Prostate gland (tissue), 2 donors: ENCODE data around the gene CDYL. TPM values are rescaled to one million over a fixed set of nuclear protein-coding genes. Genes with fewer than 3 reads are reported as not detected.
"Not testable (repeated sequence)": the region's sequence is repeated elsewhere in the genome, so short reads cannot be mapped to it uniquely, and the experiment has no call there.

Source experiments
- DNase-seq: peaks from one replicate; pipeline ENCODE4 v3.0.0-alpha.2; 2019; ENCODE audit warnings: low spot score
- H3K27ac ChIP-seq, 2 donors: fragments of 200-600 bp; sonication (generic); 2 replicates each; pipeline ENCODE4 v1.5.1; 2017 to 2019
- H3K27me3 ChIP-seq: fragments of 200-600 bp; sonication (generic); replicated peaks from 2 replicates; pipeline ENCODE4 v1.5.1; 2019; ENCODE audit not compliant: insufficient read depth
- H3K36me3 ChIP-seq, 2 donors: fragments of 200-600 bp; sonication (generic); 1 replicate in 1 of 2; 2 replicates in 1 of 2; pipeline versions ENCODE4 v1.5.1 to v1.8.1; 2017 to 2019
- H3K4me1 ChIP-seq: fragments of 200-600 bp; sonication (generic); replicated peaks from 2 replicates; pipeline ENCODE4 v1.5.1; 2019
- H3K4me3 ChIP-seq, 2 donors: fragments of 200-600 bp; sonication (generic); 2 replicates each; pipeline ENCODE4 v1.5.1; 2017 to 2019
- H3K9me3 ChIP-seq: fragments of 200-600 bp; sonication (generic); 2 replicates; pipeline ENCODE4 v1.5.1; 2017
- CTCF ChIP-seq, 4 experiments: fragments of 200-600 bp in 2 of 4; fragments of 450-650 bp in 2 of 4; sonication (generic) in 2 of 4; IDR thresholded peaks; 1 replicate in 3 of 4; 2 replicates in 1 of 4; pipeline ENCODE4 v1.5.1; 2016 to 2019; ENCODE audit warnings: antibody characterized with exemption in 4 of 4, mild to moderate bottlenecking in 2 of 4, moderate library complexity in 2 of 4
- POLR2A ChIP-seq: fragments of 450-650 bp; IDR thresholded peaks from one replicate; pipeline ENCODE4 v1.6.1; 2016; ENCODE audit warnings: antibody characterized with exemption, mild to moderate bottlenecking
- POLR2AphosphoS5 ChIP-seq: sonication (generic); formaldehyde crosslinking; IDR thresholded peaks from one replicate; pipeline ENCODE4 v1.6.1; 2017; ENCODE audit warnings: antibody characterized with exemption
- WGBS: methylation state at CpG from one replicate; pipeline ENCODE4 v1.1.5; 2018; 5-methylcytosine and 5-hydroxymethylcytosine counted together
- intact Hi-C: fragments of 100-400 bp; cut with DNase I; formaldehyde crosslinking; loops from one replicate; pipeline ENCODE4 v1.14.2; 2022
- total RNA-seq, 2 donors: library from RNA; depleted of rRNA; stranded (reverse); fragments of >200 nt; gene quantifications; one replicate each; pipeline ENCODE4 v1.1.0, GENCODE V29; 2016

CDYL gene
- total RNA-seq, 2 donors from 2014 or later, result 28.1 to 54.5 TPM

- 81% methylated on average over 1 of the region's 1 CpG for WGBS
- Histone ChIP-seq H3K4me1 (no peaks in the 10 kb centered on the region), H3K9me3 (no peaks in the 10 kb centered on the region)
Observed at GRCh38 chr6:4819706-4820283, 43.6 kb downstream of the CDYL start.

GRCh38 chr6:4820704-4821276 is 44.6 kb downstream of the CDYL start:
- 93% methylated on average over 5 of the region's 5 CpGs for WGBS
- TF ChIP-seq POLR2AphosphoS5, result no peak
- no peak for TF ChIP-seq POLR2A
- TF ChIP-seq CTCF (IDR thresholded peaks at IDR 0.05), result no peak

More at GRCh38 chr6:4819706-4820283, 43.6 kb downstream of the CDYL start:
- no peaks in the 10 kb centered on the region for H3K36me3 ChIP-seq
- no peaks in the 10 kb centered on the region for H3K27me3 ChIP-seq
- no peak for DNase-seq
- TF ChIP-seq CTCF (IDR thresholded peaks at IDR 0.05) (no peak), POLR2AphosphoS5 (no peak)
- intact Hi-C loops, result no loop called here
- H3K4me3 ChIP-seq, result no peak overlapping the region
- H3K27ac ChIP-seq, result no peak overlapping the region

GRCh38 chr6:4822476-4822875 is 46.3 kb downstream of the CDYL start:
- H3K4me1 ChIP-seq, result no peaks in the 10 kb centered on the region
- no peaks in the 10 kb centered on the region for H3K27me3 ChIP-seq
- TF ChIP-seq POLR2AphosphoS5 (no peak), POLR2A (no peak), CTCF (IDR thresholded peaks at IDR 0.05) (no peak)
- no peaks in the 10 kb centered on the region for H3K9me3 ChIP-seq
- H3K27ac ChIP-seq, result no peak overlapping the region
- no peak overlapping the region for H3K4me3 ChIP-seq
- intact Hi-C loops, result no loop called here
- 94% methylated on average over 1 of the region's 1 CpG for WGBS
- no peaks in the 10 kb centered on the region for H3K36me3 ChIP-seq
- DNase-seq, result no peak

More at GRCh38 chr6:4820704-4821276, 44.6 kb downstream of the CDYL start:
- no peak for DNase-seq
- H3K27ac ChIP-seq, result no peak overlapping the region
- no peaks in the 10 kb centered on the region for H3K4me1 ChIP-seq
- H3K27me3 ChIP-seq, result no peaks in the 10 kb centered on the region
- no peaks in the 10 kb centered on the region for H3K36me3 ChIP-seq
- intact Hi-C loops, result no loop called here
- no peak overlapping the region for H3K4me3 ChIP-seq
- H3K9me3 ChIP-seq, result no peaks in the 10 kb centered on the region

- intact Hi-C loops, result no loop called here
- H3K4me1 ChIP-seq, result no peaks in the 10 kb centered on the region
- H3K9me3 ChIP-seq, result no peaks in the 10 kb centered on the region
- no peak for DNase-seq
- H3K27ac ChIP-seq, result no peak overlapping the region
- WGBS, result 98% methylated on average over 3 of the region's 3 CpGs
- no peaks in the 10 kb centered on the region for H3K27me3 ChIP-seq
- TF ChIP-seq POLR2A, result no peak
- no peak for TF ChIP-seq CTCF (IDR thresholded peaks at IDR 0.05)
- TF ChIP-seq POLR2AphosphoS5, result no peak
- no peak overlapping the region for H3K4me3 ChIP-seq
- no peaks in the 10 kb centered on the region for H3K36me3 ChIP-seq
Observed at GRCh38 chr6:4828187-4828698, 52.0 kb downstream of the CDYL start.

GRCh38 chr6:4829089-4829488 is 52.9 kb downstream of the CDYL start:
- H3K27me3 ChIP-seq, result no peaks in the 10 kb centered on the region
- intact Hi-C loops, result no loop called here
- H3K9me3 ChIP-seq, result no peaks in the 10 kb centered on the region
- no peaks in the 10 kb centered on the region for H3K36me3 ChIP-seq
- H3K4me3 ChIP-seq, result no peak overlapping the region
- no peak overlapping the region for H3K27ac ChIP-seq
- DNase-seq, result no peak
- TF ChIP-seq POLR2A (no peak), CTCF (IDR thresholded peaks at IDR 0.05) (no peak), POLR2AphosphoS5 (no peak)
- no peaks in the 10 kb centered on the region for H3K4me1 ChIP-seq

GRCh38 chr6:4835540-4835939 is 59.3 kb downstream of the CDYL start:
- H3K27me3 ChIP-seq, H3K9me3 ChIP-seq, H3K4me1 ChIP-seq, H3K27ac ChIP-seq, H3K36me3 ChIP-seq, H3K4me3 ChIP-seq, intact Hi-C loops, DNase-seq: not testable (repeated sequence)
- 99% methylated on average over 13 of the region's 13 CpGs for WGBS
